ENCODE data around the gene SYT1.
"Not testable (repeated sequence)": the region's sequence is repeated elsewhere in the genome, so short reads cannot be mapped to it uniquely, and the experiment has no call there.

Gene SYT1

GRCh38 chr12:78864403-78864869, at the start of gene SYT1:
TSS of gene SYT1 (plus strand) at chr12:78864774.
- no peak for DNase-seq (ENCODE audit: low read depth in 3 of 3)

- DNase-seq (ENCODE audit: low read depth in 3 of 3), result no peak
Measured at GRCh38 chr12:78818487-78818886, 46.1 kb upstream of the SYT1 start.

DNA sequence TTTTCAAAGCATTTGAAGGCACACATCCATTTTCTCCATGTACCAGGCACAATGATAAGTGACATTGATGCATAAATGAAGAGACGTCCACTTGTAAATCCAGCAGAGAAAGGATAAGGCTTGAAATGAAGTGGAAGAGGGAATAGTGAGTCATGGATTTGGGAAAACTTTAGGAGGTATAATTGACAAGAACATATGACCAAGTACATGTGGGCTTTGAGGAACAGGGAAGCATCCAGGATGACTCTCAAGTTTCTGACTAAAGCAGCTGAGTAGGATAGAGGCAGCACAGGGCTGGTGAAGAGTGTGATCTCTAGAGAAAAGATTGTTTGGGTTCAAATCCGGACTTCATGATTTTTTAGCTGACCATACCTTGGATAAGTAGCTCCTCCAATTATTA, 43.6 kb upstream of the SYT1 start:
- no peak for DNase-seq (ENCODE audit: low read depth in 3 of 3)

DNA sequence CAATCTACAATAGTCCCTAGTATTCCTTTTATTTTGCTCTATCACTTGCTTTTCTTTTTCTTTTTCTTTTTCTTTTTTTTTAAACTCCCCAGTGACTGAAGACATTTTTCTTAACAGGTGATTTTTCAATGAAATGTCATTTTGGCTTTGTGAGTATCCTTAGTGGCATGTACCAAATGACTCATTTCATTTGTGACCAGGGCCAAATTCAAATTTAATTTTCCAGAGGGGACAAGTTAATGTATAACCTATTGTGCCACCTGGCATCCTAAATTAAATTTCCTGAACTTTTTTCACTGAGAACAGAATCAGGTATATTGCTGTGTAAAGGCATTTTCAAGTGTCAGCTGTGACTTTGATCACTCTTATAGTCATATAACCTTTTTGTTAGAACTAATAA, 39.7 kb upstream of the SYT1 start:
- DNase-seq (ENCODE audit: low read depth in 3 of 3), result no peak

GRCh38 chr12:78829690-78830089, 34.9 kb upstream of the SYT1 start:
- no peak for DNase-seq (ENCODE audit: low read depth in 3 of 3)

DNA sequence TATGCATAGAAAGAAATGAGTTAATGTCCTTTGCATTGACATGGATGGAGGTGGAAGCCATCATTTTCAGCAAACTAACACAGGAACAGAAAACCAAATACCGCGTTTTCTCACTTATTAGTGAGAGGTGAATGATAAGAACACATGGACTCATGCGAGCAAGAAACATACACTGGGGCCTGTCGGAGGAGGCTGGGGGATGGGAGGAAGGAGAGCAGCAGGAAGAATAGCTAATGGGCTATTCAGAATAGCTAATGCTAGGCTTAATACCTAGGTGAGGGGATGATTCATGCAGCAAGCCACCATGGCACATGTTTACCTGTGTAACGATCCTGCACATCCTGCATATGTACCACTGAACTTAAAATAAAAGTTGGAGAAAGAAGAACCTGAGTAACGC, 29.1 kb upstream of the SYT1 start:
- no peak for DNase-seq (ENCODE audit: low read depth in 3 of 3)

GRCh38 chr12:78840518-78841019, 24.0 kb upstream of the SYT1 start:
- not testable (repeated sequence) for DNase-seq (ENCODE audit: low read depth in 3 of 3)

DNA sequence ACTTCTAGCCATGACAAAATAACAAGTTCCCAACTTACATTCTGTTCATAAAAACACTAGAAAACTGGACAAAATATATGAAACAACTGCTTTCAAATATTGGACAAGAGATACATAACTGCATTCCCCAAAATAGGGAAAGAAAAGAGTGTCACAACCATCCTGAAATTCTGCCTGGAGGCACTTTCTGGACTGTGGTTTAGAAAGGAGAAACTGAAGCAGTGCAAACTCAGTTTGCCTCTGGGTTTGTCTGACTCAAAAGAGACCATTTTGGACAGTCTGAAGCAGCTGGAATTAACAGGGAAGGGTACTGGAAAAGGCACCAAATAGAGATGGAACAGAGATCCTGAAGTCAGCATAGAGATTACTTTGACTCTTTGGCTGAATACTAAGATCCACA, 11.3 kb upstream of the SYT1 start:
- no peak for DNase-seq (ENCODE audit: low read depth in 3 of 3)

DNA sequence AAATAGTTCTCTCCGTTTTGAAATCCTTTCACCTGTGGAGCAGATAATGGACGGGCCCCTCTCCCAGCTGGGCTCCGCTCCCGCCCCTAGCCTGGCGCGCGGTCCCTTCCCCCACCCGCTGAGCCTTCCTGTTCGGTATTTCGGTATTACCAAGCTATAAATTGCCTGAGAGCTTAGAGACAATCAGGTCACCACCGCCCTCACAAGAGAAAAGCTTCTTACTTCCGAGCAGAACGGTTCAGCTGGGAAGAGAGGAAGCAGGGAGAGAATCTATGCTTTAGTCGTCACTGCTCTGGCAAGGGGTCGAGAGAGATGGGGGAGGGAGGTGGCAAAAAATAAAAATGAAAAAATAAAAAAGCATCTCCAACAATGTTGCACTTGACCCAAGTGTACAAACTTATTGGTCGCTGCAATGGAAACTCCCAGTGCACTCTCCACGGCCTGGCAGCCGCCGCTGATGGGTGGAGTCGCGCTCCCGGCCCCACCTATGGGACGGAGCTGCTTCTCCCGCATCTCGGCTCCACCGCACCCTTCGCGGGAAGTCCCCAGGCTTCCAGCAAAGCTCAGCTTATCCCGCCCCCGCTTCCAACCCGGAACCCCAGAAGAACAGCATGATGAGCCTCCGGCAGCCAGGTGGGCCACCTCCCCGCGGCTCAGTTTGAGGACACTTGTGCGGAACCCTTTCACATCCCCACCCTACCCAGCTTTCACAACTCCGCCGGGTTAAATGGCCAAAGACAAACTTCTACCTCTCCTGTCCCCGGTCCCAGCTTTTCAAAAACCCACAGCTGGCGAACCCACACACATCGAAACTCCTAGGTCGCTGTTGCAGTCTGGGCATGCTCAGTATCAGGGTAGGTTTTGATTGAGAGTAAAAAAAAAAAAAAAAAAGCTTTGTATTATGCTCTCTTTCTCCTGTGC, 832 bp upstream of the SYT1 start:
- DNase-seq (ENCODE audit: low read depth in 3 of 3), result no peak

DNA sequence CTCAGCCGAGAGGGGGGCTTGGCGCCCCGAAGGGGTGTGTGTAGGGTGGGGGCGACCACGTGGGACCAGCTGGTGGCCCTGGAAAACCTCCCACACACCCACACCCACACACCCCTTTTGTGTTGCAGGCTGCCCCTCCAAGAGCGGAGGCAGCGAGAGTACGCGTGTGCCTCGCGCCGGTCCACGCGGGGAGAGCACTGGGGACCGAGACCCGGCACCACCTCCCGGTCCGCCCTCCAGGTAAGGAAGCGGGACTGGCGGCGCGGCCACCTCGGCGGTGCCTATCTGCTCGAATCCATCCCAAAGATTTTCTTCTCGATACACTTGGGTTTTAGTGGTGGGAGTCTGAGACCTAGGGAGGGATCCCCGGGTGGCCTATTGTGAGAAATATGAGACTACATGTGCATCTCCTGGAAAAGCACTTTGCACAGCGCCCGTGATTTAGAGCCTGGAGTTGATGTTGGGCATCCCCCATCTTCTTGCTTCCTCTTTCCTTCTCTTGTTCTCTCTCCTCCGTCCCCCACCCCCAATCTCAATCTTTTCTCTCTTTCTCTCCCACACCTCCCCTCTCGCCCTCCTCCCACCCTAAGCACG, 393 bp downstream of the SYT1 start:
- no peak for DNase-seq (ENCODE audit: low read depth in 3 of 3)

- DNase-seq (ENCODE audit: low read depth in 3 of 3), result no peak
Measured at GRCh38 chr12:78865516-78865915, 942 bp downstream of the SYT1 start.

DNA sequence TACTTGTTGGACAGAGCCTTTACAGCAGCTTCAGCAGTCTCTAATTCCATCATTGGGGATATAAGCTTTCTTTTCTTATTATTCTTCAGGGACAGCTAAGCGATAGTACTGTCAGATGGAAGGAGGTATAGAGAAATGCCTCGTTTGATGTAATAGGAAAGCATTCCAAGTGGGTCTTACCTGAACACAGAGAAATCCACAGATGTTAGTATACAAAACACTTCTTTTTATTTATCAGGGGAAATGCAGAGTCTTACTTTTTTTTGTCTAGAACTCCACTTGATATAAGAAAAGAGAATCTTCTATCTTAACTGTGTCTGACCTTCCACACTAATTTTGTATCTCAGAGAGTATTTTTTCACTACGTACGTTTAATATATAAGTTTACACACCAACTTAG, 1.9 kb downstream of the SYT1 start:
- no peak for DNase-seq (ENCODE audit: low read depth in 3 of 3)

GRCh38 chr12:78870539-78870938, 6.0 kb downstream of the SYT1 start:
- no peak for DNase-seq (ENCODE audit: low read depth in 3 of 3)

GRCh38 chr12:78871566-78871965, 7.0 kb downstream of the SYT1 start:
- no peak for DNase-seq (ENCODE audit: low read depth in 3 of 3)

GRCh38 chr12:78878459-78878858, 13.9 kb downstream of the SYT1 start:
- no peak for DNase-seq (ENCODE audit: low read depth in 3 of 3)

- DNase-seq (ENCODE audit: low read depth in 3 of 3), result no peak
Measured at GRCh38 chr12:78878866-78879265, 14.3 kb downstream of the SYT1 start.

GRCh38 chr12:78880078-78880477, 15.5 kb downstream of the SYT1 start:
- DNase-seq (ENCODE audit: low read depth in 3 of 3), result no peak

GRCh38 chr12:78881685-78882084, 17.1 kb downstream of the SYT1 start:
- no peak for DNase-seq (ENCODE audit: low read depth in 3 of 3)

DNA sequence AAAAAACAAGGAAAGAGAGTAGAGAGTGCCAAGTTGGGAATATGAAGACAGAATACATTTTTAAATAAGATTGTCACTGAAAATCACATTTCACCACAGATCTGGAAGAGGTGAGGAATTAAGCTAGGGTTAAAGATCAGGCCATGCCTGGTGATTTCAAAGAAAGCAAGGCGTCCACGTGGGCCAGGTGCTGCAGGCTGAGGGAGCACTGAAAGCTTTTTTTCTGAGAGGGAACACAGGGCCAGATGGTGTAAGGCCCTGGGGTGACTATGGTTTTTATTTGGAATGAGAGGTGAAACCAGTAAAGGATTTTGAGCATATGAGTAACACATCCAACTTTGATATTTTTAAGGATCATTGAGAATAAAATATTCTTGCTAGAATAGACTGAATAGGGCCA, 20.9 kb downstream of the SYT1 start:
- no peak for DNase-seq (ENCODE audit: low read depth in 3 of 3)

DNA sequence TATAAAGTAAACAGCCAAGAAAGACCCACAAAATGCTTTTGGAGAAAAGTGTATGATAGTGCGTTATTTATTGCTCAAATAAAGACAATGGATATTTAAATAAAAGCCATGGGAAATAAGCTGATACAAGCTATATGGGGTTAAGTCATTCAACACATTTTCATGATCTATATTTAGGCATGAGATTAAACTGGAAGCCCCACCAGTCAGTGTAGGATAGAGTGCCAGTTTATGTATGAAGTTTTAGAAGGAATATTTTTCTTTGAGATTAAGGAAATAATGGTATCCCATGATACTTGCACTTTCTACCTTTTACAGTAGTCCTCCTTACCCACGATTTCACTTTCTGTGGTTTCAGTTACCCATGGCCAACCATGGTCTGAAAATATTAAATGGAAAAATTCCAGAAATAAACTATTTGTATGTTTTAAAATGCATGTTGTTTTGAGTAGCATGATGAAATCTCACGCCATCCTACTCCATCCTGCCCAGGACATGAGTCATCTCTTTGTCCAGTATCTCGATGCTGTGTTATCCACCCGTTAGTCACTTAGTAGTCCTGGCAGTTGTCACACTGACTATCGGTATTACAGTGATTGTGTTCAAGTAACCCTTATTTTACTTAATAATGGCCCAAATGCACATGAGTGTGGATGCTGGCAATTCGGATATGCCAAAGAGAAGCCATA, 22.3 kb downstream of the SYT1 start:
- no peak for DNase-seq (ENCODE audit: low read depth in 3 of 3)

DNA sequence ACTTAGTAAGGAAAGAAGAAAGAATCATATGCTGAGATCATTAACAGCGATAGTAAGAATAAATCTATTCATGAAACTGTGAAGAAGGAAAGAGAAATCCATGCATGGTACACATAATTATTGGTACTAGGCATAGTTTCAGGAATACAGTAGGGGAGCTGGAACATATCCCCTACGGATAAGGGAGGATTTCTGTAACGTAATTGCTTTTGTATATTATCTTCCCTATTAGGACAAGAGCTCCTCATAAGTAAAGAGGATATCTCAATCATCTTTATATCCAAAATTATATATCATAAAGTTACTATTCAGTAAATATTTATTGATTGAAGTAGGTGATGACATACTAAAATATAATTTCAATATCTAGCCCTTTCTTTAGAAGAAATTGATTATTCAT, 22.9 kb downstream of the SYT1 start:
- no peak for DNase-seq (ENCODE audit: low read depth in 3 of 3)

GRCh38 chr12:78888568-78888967, 24.0 kb downstream of the SYT1 start:
- no peak for DNase-seq (ENCODE audit: low read depth in 3 of 3)

Measured in stimulated activated CD4-positive, alpha-beta T cell treated with anti-CD3 and anti-CD28 coated beads, TNF-alpha, amount 100 ng/mL, for 48 hours (primary cell).